Right atrium auricular region (tissue), 2 donors: Measurements from ENCODE around the gene RETSAT. TPM values are rescaled to one million over a fixed set of nuclear protein-coding genes. Genes with fewer than 3 reads are reported as not detected.
"Not testable (repeated sequence)": the region's sequence is repeated elsewhere in the genome, so short reads cannot be mapped to it uniquely, and the experiment has no call there.

Experiments used
- DNase-seq: peaks from one replicate; pipeline ENCODE4 v3.0.0-alpha.2; 2019; ENCODE audit warnings: low spot score
- H3K27ac ChIP-seq, 2 donors: fragments of 200-600 bp; sonication (generic); 1 replicate in 1 of 2; 2 replicates in 1 of 2; pipeline ENCODE4 v1.5.1; 2016 to 2019
- H3K27me3 ChIP-seq, 2 donors: fragments of 200-600 bp; sonication (generic); one replicate each; pipeline versions ENCODE4 v1.5.1 to v1.6.0; 2017 to 2019
- H3K36me3 ChIP-seq: fragments of 200-600 bp; sonication (generic); one replicate; pipeline ENCODE4 v1.5.1; 2016
- H3K4me1 ChIP-seq, 2 donors: fragments of 200-600 bp; sonication (generic); one replicate each; pipeline versions ENCODE4 v1.5.1 to v1.6.0; 2017 to 2019
- H3K4me3 ChIP-seq, 2 donors: fragments of 200-600 bp; sonication (generic); 1 replicate in 1 of 2; 2 replicates in 1 of 2; pipeline ENCODE4 v1.5.1; 2017 to 2019; ENCODE audit warnings: mild to moderate bottlenecking in 1 of 2, moderate library complexity in 1 of 2
- H3K9me3 ChIP-seq, 2 donors: fragments of 200-600 bp; sonication (generic); one replicate each; pipeline ENCODE4 v1.5.1; 2019
- total RNA-seq, 2 donors: library from RNA; depleted of rRNA; stranded (reverse); fragments of >200 nt; gene quantifications; one replicate each; pipeline ENCODE4 v1.1.0, GENCODE V29; 2016
- TF ChIP-seq, protein P1 (sequence below), 2 donors: fragments of 200-600 bp; sonication (generic); IDR thresholded peaks; one replicate each; pipeline ENCODE4 v1.5.1; 2019; ENCODE audit warnings: antibody characterized with exemption in 2 of 2

RETSAT gene
- total RNA-seq, 2 donors from 2014 or later = 34.2 to 40.8 TPM

DNA sequence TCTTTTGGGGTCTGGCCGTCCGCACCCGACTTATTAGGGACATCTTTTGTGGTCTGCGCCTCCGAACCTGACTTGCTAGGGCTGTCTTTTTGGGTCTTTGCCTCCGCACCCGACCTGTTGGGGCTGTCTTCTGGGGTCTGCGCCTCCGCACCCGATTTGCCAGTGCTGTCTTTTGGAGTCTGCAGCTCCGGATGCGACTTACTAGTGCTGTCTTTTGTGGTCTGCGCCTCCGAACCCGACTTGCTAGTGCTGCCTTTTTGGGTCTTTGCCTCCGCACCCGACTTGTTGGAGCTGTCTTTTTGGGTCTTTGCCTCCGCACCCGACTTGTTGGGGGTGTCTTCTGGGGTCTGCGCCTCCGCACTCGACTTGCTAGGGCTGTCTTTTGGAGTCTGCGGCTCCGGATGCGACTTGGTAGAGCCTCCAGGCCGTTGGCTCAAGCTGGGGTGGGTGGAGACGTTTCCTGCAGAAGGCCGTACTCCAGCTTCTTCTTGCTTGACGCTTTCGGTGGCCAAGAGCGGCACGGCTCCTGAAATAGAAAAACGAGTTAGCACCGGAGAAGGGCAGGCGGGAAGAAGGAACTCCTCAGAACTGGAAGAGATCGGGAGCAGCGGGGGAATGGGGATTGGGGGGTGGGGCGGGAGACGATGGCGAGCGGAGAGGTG is 27.0 kb downstream of the RETSAT start:
- Histone ChIP-seq H3K27me3 (no peaks in the 10 kb centered on the region), H3K36me3 (peaks cover 23% of the 10 kb centered on the region), H3K4me3 (peak overlapping the region; percentile 83 to 86), H3K4me1 (peaks cover 0 to 45% of the 10 kb centered on the region in 2 donors), H3K27ac (peak overlapping the region; percentile 96 to 97), H3K9me3 (no peaks in the 10 kb centered on the region)
- no peak for DNase-seq
- TF ChIP-seq, protein P1, sequence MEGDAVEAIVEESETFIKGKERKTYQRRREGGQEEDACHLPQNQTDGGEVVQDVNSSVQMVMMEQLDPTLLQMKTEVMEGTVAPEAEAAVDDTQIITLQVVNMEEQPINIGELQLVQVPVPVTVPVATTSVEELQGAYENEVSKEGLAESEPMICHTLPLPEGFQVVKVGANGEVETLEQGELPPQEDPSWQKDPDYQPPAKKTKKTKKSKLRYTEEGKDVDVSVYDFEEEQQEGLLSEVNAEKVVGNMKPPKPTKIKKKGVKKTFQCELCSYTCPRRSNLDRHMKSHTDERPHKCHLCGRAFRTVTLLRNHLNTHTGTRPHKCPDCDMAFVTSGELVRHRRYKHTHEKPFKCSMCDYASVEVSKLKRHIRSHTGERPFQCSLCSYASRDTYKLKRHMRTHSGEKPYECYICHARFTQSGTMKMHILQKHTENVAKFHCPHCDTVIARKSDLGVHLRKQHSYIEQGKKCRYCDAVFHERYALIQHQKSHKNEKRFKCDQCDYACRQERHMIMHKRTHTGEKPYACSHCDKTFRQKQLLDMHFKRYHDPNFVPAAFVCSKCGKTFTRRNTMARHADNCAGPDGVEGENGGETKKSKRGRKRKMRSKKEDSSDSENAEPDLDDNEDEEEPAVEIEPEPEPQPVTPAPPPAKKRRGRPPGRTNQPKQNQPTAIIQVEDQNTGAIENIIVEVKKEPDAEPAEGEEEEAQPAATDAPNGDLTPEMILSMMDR (IDR thresholded peaks at IDR 0.05) = no peak

DNA sequence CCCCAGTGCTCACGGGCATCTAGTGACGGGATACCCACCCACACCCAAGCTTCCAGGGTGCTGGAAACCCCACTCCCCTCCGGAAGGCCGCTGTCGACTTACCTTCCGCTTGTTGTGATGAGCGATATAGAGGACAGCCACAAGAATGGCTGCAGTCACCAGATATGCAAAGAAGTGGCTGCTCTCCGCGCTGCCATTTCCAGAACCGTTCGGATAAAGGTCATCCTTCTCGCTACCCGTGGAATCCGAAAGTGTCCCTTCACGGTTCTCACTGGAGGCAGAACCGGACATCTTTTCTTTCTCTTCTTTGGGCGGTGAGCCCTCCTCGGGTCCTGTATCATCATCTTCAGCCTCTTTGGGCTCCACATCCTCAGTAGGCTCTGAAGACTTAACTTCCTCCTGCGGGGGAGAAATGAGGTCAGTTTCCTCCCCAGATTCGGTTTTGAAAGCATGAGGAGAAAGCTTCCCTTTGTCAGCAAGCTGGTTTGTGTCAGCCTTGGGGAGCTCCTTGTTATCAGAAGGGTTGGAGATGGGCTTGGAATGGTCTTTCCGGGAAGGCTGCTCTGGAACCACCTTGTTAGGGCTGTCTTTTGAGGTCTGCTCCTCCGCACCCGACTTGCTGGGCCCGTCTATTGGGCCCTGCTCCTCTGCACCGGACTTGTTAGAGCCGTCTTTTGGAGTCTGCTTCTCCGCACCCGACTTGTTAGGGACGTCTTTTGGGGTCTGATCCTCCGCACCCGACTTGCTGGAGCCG is 27.7 kb downstream of the RETSAT start:
- TF ChIP-seq, protein P1 (IDR thresholded peaks at IDR 0.05) = no peak
- Histone ChIP-seq H3K4me3 (peak overlapping the region; percentile 83 to 86), H3K36me3 (peaks cover 30% of the 10 kb centered on the region), H3K9me3 (no peaks in the 10 kb centered on the region), H3K4me1 (peaks cover 0 to 48% of the 10 kb centered on the region in 2 donors), H3K27ac (peak overlapping the region; percentile 96 to 97), H3K27me3 (no peaks in the 10 kb centered on the region)
- DNase-seq = no peak

DNA sequence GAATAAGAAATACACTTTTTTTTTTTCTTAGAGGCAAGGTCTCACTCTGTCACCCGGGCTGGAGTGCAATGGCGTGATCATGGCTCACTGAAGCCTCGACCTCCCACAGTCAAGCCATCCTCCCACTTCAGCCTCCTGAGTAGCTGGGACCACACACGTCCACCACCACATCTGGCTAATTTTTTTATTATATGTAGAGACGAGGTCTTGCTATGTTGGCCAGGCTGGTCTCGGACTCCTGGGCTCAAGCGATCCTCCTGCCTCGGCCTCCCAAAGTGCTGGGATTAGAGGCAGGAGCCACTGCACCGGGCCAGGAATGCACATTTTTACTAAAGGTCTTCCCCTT is 28.9 kb downstream of the RETSAT start:
- TF ChIP-seq, protein P1 (IDR thresholded peaks at IDR 0.05) = no peak
- Histone ChIP-seq H3K36me3 (peaks cover 42% of the 10 kb centered on the region), H3K4me1 (peaks cover 0 to 49% of the 10 kb centered on the region in 2 donors)

DNA sequence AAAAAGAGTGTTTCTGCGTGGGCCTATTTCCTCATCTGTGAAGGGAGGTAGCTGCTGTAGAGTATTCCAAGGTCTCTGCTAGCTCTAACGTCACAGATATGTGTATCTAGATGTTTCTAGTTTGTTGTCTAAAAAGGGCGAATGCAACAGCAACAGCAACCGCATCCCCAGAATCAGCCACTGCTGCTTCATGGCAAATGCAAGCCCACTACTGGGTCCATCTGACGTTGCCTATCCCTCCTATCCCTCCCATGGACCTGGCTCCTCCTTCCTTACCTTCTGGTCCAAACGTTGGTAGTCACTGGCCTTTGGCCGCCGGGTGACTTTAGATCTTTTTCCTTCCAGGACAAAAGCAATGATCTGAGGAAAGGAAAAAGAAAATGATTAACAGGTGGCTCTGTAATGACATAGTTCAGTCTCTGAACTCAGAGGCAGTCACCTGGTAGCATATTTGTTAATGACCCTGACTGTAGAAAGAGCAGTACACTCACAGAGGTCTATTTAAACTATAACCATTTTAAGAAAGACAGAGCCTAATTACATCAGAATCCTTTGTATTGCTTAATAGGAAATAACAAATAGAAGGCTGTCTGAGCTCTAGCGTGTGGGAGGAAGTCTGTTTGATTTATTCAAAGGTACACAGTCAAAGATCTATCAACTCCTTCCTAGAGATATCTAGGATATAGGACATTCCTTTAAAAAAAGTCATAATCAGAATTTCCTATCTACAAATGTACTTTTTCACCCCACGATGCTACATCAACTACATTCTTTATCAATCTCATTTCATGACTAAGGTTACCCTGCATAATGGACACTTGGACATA is 29.5 kb downstream of the RETSAT start:
- Histone ChIP-seq H3K27ac (no peak overlapping the region), H3K9me3 (no peaks in the 10 kb centered on the region), H3K36me3 (peaks cover 48% of the 10 kb centered on the region), H3K4me1 (peaks cover 0 to 49% of the 10 kb centered on the region in 2 donors), H3K27me3 (no peaks in the 10 kb centered on the region), H3K4me3 (peak overlapping the region; percentile 9 to 83)
- DNase-seq = no peak
- TF ChIP-seq, protein P1 (IDR thresholded peaks at IDR 0.05) = no peak

More for the DNA sequence above, 28.9 kb downstream of the RETSAT start:
- DNase-seq = no peak
- Histone ChIP-seq H3K27ac (no peak overlapping the region), H3K4me3 (peak overlapping the region; percentile 9 to 83), H3K27me3 (no peaks in the 10 kb centered on the region), H3K9me3 (no peaks in the 10 kb centered on the region)

DNA sequence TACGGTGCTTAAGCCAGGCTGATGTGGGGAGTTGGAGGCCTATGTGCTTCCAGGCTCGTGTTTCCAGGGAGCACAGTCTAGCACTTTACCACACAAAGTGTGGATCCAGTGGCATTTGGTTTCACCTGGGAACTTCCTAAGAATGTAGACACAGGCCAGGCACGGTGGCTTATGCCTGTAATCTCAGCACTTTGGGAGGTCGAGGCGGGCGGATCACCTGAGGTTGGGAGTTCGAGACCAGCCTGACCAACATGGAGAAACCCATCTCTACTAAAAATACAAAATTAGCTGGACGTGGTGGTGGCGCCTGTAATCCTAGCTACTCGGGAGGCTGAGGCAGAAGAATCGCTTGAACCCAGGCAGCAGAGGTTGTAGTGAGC is 30.4 kb downstream of the RETSAT start:
- Histone ChIP-seq H3K36me3 (peaks cover 53% of the 10 kb centered on the region), H3K4me1 (peaks cover 0 to 49% of the 10 kb centered on the region in 2 donors)
- not testable (repeated sequence) for H3K27ac ChIP-seq, H3K27me3 ChIP-seq, H3K4me3 ChIP-seq, DNase-seq, H3K9me3 ChIP-seq
